Heart left ventricle (tissue), 13 donors: ENCODE data around the gene ESYT2.

Source experiments
- POLR2A ChIP-seq, 2 donors: fragments of 450-650 bp; IDR thresholded peaks; one replicate each; pipeline ENCODE4 v1.6.1; 2017; ENCODE audit warnings: antibody characterized with exemption in 2 of 2, mild to moderate bottlenecking in 2 of 2, moderate library complexity in 2 of 2
- TF ChIP-seq, protein P1 (sequence below), 12 donors: fragments of 200-600 bp; sonication (generic) in 4 of 12; IDR thresholded peaks; one replicate each; pipeline versions ENCODE4 v1.5.0 to v1.8.0; 2018 to 2022; ENCODE audit warnings: antibody characterized with exemption in 12 of 12, mild to moderate bottlenecking in 5 of 12
- donor health status: ischemic (EF 13 %, LVEDD 7.1; RV severe dilation, severe dysfunction).
- donor health status: DM: no; HTN: yes; CAD: no.
- donor health status: DM: no; HTN: no; CAD: no.
- donor health status: ischemic (EF 25% LVEDD 6.9; RV normal size, moderate dysfunction).
- donor health status: ischemic (EF 25% LVEDD 5.7; RV mildly dilated, moderate dysfunction).
- donor health status: ischemic (EF 35%, LVEDD 5.7; RV mildly dilated, moderate dysfunction).
- donor health status: nonischemic (EF 11% LVEDD 7.7; RV severe dilation, severe dysfunction).
- donor health status: DM: yes; HTN: yes; CAD: no.
- donor health status: PGD.
- donor health status: ischemic (EF 29% LVEDD 5.4; RV normal size, mild dysfunction).
- donor health status: nonischemic (EF 23%, LVEDD 6.1; RV moderate dilation, normal function).

DNA sequence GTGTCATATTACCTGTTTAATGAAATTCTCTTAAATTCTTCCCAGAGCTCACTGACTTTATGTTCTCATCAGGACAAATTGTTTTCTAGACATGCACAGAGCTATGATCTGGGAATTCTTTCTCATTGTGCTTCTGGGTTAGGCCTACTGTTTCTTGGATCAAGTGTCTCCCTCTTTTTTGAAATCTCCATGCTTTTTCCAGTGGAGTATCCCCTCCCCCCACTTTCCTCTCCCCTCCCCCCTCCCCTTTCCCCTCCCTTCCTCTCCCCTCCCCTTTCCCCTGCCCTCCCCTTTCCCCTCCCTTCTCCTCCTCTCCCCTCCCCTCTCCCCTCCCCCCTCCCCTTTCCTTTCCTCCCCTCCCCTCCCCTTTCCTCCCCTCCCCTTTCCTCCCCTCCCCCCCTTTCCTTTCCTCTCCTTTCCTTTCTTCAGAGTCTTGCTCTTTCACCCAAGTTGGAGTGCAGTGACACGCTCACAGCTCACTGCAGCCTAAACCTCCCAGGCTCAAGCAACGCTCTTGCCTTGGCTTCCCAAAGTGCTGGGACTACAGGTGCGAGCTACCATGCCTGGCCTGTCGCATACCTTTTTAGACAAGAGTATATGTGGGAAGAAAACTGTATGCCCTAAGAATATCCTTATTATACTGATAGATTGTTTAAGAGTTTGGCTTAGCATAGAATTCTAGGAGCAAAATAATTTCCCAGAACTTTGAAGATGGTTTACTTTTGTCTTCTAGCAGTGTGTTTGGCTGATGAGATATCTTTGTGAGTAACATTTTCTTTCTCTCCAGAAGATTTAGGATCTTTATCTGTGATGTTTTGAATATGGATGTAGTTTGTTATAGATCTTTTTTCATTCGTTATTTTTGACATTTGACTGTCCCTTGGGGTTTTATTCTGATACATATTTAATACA is 29.5 kb upstream of the ESYT2 start:
- TF ChIP-seq POLR2A (IDR thresholded peaks at IDR 0.05) = no peak
- TF ChIP-seq, protein P1, sequence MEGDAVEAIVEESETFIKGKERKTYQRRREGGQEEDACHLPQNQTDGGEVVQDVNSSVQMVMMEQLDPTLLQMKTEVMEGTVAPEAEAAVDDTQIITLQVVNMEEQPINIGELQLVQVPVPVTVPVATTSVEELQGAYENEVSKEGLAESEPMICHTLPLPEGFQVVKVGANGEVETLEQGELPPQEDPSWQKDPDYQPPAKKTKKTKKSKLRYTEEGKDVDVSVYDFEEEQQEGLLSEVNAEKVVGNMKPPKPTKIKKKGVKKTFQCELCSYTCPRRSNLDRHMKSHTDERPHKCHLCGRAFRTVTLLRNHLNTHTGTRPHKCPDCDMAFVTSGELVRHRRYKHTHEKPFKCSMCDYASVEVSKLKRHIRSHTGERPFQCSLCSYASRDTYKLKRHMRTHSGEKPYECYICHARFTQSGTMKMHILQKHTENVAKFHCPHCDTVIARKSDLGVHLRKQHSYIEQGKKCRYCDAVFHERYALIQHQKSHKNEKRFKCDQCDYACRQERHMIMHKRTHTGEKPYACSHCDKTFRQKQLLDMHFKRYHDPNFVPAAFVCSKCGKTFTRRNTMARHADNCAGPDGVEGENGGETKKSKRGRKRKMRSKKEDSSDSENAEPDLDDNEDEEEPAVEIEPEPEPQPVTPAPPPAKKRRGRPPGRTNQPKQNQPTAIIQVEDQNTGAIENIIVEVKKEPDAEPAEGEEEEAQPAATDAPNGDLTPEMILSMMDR (IDR thresholded peaks at IDR 0.05) = no peak
